Panc1 (cell line): ENCODE measurements around the gene PDHA2. TPM values are rescaled to one million over a fixed set of nuclear protein-coding genes. Genes with fewer than 3 reads are reported as not detected.

Source experiments
- ATAC-seq: fragments of 200-7000 bp; cut with Tn5 transposase; 2 replicates; pipeline ENCODE4 v1.9.1; 2020; ENCODE audit warnings: mild to moderate bottlenecking, moderate library complexity
- BruUV-seq: library from RNA; stranded (reverse); fragments of 400-500 nt; replicated peaks from 2 replicates; lab custom pipeline; 2021; lab: Mats Ljungman, UMichigan
- CTCF ChIA-PET: fragments of 300-600 bp; sonication (Branson Sonifier 250); formaldehyde crosslinking; loops from one replicate; lab custom pipeline; 2022; ENCODE audit warnings: antibody characterized with exemption; lab: Charles Lee
- POLR2A ChIA-PET: fragments of 300-600 bp; sonication (Branson Sonifier 250); formaldehyde crosslinking; loops from one replicate; lab custom pipeline; 2022; ENCODE audit warnings: antibody characterized with exemption; lab: Charles Lee
- DNase-seq: peaks from one replicate; pipeline ENCODE4 v3.0.0-alpha.2; 2010; ENCODE audit warnings: low read depth, low spot score
- H3K27ac ChIP-seq: 2 replicates; pipeline ENCODE4 v1.5.1; 2011; ENCODE audit warnings: mild to moderate bottlenecking, low read length, inconsistent platforms
- H3K27me3 ChIP-seq: fragments of 200-500 bp; sonication (Bioruptor generic); 2 replicates; pipeline ENCODE4 v1.6.0; 2014; ENCODE audit warnings: low read length, inconsistent platforms; ENCODE audit not compliant: control insufficient read depth, insufficient read depth
- H3K36me3 ChIP-seq: fragments of 200-500 bp; sonication (Bioruptor generic); 2 replicates; pipeline ENCODE4 v1.5.1; 2014; ENCODE audit warnings: inconsistent platforms, mild to moderate bottlenecking, low read length, moderate library complexity; ENCODE audit not compliant: control insufficient read depth, insufficient read depth
- H3K4me1 ChIP-seq: 2 replicates; pipeline ENCODE4 v1.5.1; 2011; ENCODE audit warnings: inconsistent platforms, mild to moderate bottlenecking, low read length, moderate library complexity; ENCODE audit not compliant: control insufficient read depth, insufficient read depth
- H3K4me3 ChIP-seq, 2 experiments: 2 replicates each; pipeline ENCODE4 v1.5.1; 2011 to 2012; ENCODE audit warnings: low read depth in 2 of 2, low read length in 2 of 2, mild to moderate bottlenecking in 2 of 2, inconsistent platforms in 1 of 2, moderate library complexity in 1 of 2
- H3K9me3 ChIP-seq: fragments of 200-500 bp; sonication (Bioruptor generic); 2 replicates; pipeline ENCODE4 v1.5.1; 2014; ENCODE audit warnings: low read depth, mild to moderate bottlenecking, inconsistent platforms, low read length, moderate library complexity; ENCODE audit not compliant: control insufficient read depth, insufficient read depth
- POLR2AphosphoS5 ChIP-seq: IDR thresholded peaks from 2 replicates; pipeline ENCODE4 v1.6.1; 2012; ENCODE audit warnings: mild to moderate bottlenecking, low read depth, low read length, moderate library complexity
- REST ChIP-seq, 2 experiments: IDR thresholded peaks; 2 replicates each; pipeline ENCODE4 v1.6.1; 2011 to 2012; ENCODE audit warnings: low read depth in 2 of 2, control low read depth in 1 of 2, low read length in 1 of 2, mild to moderate bottlenecking in 1 of 2, moderate library complexity in 1 of 2; ENCODE audit not compliant: insufficient read depth in 1 of 2
- SIN3A ChIP-seq: IDR thresholded peaks from 2 replicates; pipeline ENCODE4 v1.6.1; 2012; ENCODE audit warnings: low read depth, mild to moderate bottlenecking, low read length, moderate library complexity, borderline replicate concordance; ENCODE audit not compliant: insufficient read depth
- TCF7L2 ChIP-seq: IDR thresholded peaks from 2 replicates; pipeline ENCODE4 v1.6.1; 2011; ENCODE audit warnings: mild to moderate bottlenecking, low read depth, low read length, inconsistent platforms
- in situ Hi-C: cut with HindIII; loops from 2 replicates; pipeline ENCODE4 v1.10.0; 2016; ENCODE audit warnings: low sequenced_read_pairs, low pct_unique_long_range_greater_than_20kb
- intact Hi-C: fragments of 100-400 bp; cut with micrococcal nuclease; formaldehyde crosslinking; loops from one replicate; pipeline ENCODE4 v1.10.0; 2022; ENCODE audit not compliant: unreplicated experiment
- total RNA-seq: library from RNA; stranded (reverse); gene quantifications from one replicate; pipeline ENCODE4 v1.2.1, GENCODE V29; 2021; ENCODE audit not compliant: unreplicated experiment
- TF ChIP-seq, protein P1 (sequence below): fragments of 450-650 bp; IDR thresholded peaks from 2 replicates; pipeline ENCODE4 v1.5.1; 2017; ENCODE audit warnings: mild to moderate bottlenecking

Gene PDHA2
- total RNA-seq, 1 experiment from 2014 or later, result not detected

DNA sequence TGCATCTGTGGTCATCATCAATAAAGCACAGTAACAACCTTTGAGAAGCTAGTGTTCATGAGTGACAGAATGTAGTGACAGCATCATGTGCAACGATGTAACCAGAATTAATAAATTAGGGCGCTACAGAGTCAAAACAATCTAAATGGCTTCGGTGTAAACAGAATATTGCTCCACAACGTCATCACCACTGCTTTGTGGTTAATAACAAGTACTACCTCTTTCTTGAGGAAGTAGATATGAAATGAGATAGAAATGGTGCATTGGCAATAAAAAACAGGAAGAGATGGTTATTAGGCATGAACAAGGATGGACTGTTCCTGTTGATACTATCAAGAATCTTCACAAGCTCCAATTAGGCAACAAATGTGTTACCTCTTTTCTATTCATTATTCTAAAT lies 8.7 kb upstream of the PDHA2 start:
- ATAC-seq (no peak), DNase-seq (no peak)
- H3K27ac ChIP-seq, result no peak overlapping the region
- H3K9me3 ChIP-seq, result no peaks in the 10 kb centered on the region
- TF ChIP-seq, protein P1, sequence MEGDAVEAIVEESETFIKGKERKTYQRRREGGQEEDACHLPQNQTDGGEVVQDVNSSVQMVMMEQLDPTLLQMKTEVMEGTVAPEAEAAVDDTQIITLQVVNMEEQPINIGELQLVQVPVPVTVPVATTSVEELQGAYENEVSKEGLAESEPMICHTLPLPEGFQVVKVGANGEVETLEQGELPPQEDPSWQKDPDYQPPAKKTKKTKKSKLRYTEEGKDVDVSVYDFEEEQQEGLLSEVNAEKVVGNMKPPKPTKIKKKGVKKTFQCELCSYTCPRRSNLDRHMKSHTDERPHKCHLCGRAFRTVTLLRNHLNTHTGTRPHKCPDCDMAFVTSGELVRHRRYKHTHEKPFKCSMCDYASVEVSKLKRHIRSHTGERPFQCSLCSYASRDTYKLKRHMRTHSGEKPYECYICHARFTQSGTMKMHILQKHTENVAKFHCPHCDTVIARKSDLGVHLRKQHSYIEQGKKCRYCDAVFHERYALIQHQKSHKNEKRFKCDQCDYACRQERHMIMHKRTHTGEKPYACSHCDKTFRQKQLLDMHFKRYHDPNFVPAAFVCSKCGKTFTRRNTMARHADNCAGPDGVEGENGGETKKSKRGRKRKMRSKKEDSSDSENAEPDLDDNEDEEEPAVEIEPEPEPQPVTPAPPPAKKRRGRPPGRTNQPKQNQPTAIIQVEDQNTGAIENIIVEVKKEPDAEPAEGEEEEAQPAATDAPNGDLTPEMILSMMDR, result no peak
- no peak for TF ChIP-seq POLR2AphosphoS5
- no peak for TF ChIP-seq TCF7L2
- TF ChIP-seq REST (IDR thresholded peaks at IDR 0.05; ENCODE audit: insufficient read depth in 1 of 2, low read depth in 2 of 2, low read length in 1 of 2), result no peak
- no peak for TF ChIP-seq SIN3A
- no peaks in the 10 kb centered on the region for H3K27me3 ChIP-seq
- intact Hi-C loops, result no loop called here
- BruUV-seq, result no TSS peak
- H3K36me3 ChIP-seq, result no peaks in the 10 kb centered on the region
- no peak overlapping the region for H3K4me3 ChIP-seq
- in situ Hi-C loops, result no loop called here
- H3K4me1 ChIP-seq, result no peaks in the 10 kb centered on the region
- ChIA-PET CTCF (no interaction called here), POLR2A (no interaction called here)

GRCh38 chr4:95833711-95834194 lies 6.1 kb upstream of the PDHA2 start:
- no peaks in the 10 kb centered on the region for H3K9me3 ChIP-seq
- no peak for DNase-seq
- no peak for ATAC-seq
- intact Hi-C loops, result no loop called here
- H3K27me3 ChIP-seq, result no peaks in the 10 kb centered on the region
- H3K4me3 ChIP-seq, result no peak overlapping the region
- CTCF ChIA-PET, result no interaction called here
- H3K36me3 ChIP-seq, result no peaks in the 10 kb centered on the region
- in situ Hi-C loops, result no loop called here
- no TSS peak for BruUV-seq
- POLR2A ChIA-PET, result no interaction called here
- H3K27ac ChIP-seq, result no peak overlapping the region
- TF ChIP-seq, protein P1, result no peak
- TF ChIP-seq POLR2AphosphoS5 (no peak), SIN3A (no peak), REST (IDR thresholded peaks at IDR 0.05; ENCODE audit: insufficient read depth in 1 of 2, low read depth in 2 of 2, low read length in 1 of 2) (no peak), TCF7L2 (no peak)
- no peaks in the 10 kb centered on the region for H3K4me1 ChIP-seq
